ENCODE data around the gene OXER1.
"Not testable (repeated sequence)": the region's sequence is repeated elsewhere in the genome, so short reads cannot be mapped to it uniquely, and the experiment has no call there.

The OXER1 gene

GRCh38 chr2:42747422-42747821 lies 16.5 kb downstream of the OXER1 start:
- DNase-seq = no peak

GRCh38 chr2:42744545-42745082 lies 19.3 kb downstream of the OXER1 start:
- DNase-seq = no peak

- DNase-seq = no peak
These were observed 20.3 kb downstream of the OXER1 start for GRCh38 chr2:42743659-42743990.

GRCh38 chr2:42742740-42743658 lies 20.9 kb downstream of the OXER1 start:
- DNase-seq = no peak

GRCh38 chr2:42741140-42741539 lies 22.8 kb downstream of the OXER1 start:
- DNase-seq = no peak

- DNase-seq = no peak
These were observed 27.2 kb downstream of the OXER1 start for GRCh38 chr2:42736598-42737322.

GRCh38 chr2:42733852-42734251 lies 30.1 kb downstream of the OXER1 start:
- DNase-seq = no peak

- not testable (repeated sequence) for DNase-seq
These were observed 32.6 kb downstream of the OXER1 start for GRCh38 chr2:42731316-42731715.

- no peak for DNase-seq
These were observed 37.3 kb downstream of the OXER1 start for GRCh38 chr2:42726680-42727079.

- no peak for DNase-seq
These were observed 38.3 kb downstream of the OXER1 start for GRCh38 chr2:42725657-42726056.

- DNase-seq = no peak
These were observed 39.0 kb downstream of the OXER1 start for GRCh38 chr2:42724886-42725285.

GRCh38 chr2:42723465-42723864 lies 40.5 kb downstream of the OXER1 start:
- no peak for DNase-seq

GRCh38 chr2:42722320-42723190 lies 41.4 kb downstream of the OXER1 start:
- no peak for DNase-seq

- DNase-seq = no peak
These were observed 42.0 kb downstream of the OXER1 start for GRCh38 chr2:42721898-42722297.

GRCh38 chr2:42714686-42715085 lies 49.2 kb downstream of the OXER1 start:
- DNase-seq = no peak

- no peak for DNase-seq
These were observed 50.0 kb downstream of the OXER1 start for GRCh38 chr2:42713920-42714319.

GRCh38 chr2:42712934-42713333 lies 51.0 kb downstream of the OXER1 start:
- DNase-seq = no peak

Data from T1000 (cell line).